Stimulated activated CD8-positive, alpha-beta memory T cell treated with anti-CD3 and anti-CD28 coated beads, Interleukin-4, amount 100 ng/mL, for 1 hour (primary cell): Measurements from ENCODE around the gene CACUL1.
"Not testable (repeated sequence)": the region's sequence is repeated elsewhere in the genome, so short reads cannot be mapped to it uniquely, and the experiment has no call there.

ENCODE experiments used
- DNase-seq, 2 donors: peaks; one replicate each; pipeline ENCODE4 v3.0.0-alpha.2; 2020; ENCODE audit warnings: low read depth in 2 of 2, low spot score in 1 of 2

The CACUL1 gene

DNA sequence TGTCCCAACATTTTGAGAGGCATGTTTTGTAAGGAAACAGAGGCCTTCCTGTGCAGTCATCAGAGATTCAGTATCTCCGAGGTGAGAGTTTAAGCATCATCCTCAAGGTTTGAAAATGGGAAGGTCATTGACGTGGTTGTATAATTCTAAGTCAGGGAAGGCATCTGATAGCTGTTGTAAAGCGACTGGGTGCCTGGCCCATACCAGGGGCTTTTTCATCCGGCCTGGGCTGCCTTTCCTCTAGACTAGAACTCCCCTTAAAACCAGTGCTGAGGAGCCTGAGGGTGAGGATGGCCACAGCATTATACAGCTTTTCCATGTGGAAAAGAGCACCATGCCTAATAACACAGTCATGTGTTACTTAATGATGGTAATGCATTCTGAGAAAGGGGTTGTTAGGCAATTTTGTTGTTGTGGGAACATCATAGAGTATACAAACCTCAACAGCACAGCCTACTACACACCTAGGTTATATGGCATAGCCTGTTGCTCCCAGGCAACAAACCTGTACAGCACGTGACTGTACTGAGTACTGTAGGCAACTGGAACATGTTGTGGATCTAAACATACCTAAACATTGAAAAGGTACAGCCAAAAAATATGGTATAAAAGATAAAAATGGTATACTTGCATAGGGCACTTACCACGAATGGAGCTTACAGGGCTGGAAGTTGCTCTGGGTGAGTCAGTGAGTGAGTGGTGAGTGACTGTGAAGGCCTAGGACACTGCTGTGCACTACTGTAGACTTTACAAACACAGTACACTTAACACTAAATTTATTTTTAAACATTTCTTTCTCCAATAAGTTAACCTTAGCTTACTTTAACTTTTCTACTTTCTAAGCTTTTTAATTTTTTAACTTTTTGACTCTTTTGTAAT lies 13.5 kb upstream of the CACUL1 start:
- no peak for DNase-seq

DNA sequence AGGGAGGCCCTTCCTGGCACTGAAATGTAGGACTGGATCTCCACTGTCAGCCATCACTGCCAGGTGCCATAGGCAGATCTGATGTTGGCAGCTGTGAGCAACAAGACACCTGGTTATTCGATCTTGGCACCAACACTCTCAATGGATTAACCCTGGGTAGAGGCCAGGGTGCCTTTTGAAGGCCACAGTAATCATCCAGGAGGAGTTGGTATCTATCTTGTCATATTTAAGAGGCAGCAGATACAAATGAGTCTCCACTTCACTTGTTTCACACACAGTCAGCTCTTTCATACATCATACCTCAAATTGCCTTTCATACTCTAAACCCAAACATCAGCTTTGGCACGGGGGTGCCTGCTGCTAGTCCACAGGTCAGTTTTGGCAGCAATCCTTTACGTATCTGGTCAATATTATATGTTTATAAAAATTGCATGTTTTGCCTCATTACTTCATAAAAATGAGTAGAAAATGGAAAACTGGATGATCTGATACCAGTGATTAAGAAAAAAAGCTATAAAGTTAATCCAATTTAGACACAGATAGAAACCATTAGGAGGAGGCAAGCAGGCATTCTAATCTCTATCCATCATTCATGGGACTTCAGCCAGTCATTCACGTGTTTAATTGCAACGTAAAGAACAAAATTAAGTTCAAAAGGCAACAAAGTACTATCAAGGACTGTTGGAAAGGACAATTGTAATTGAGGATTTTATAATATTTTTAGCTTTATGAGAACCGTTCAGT lies 12.7 kb upstream of the CACUL1 start:
- no peak for DNase-seq

DNA sequence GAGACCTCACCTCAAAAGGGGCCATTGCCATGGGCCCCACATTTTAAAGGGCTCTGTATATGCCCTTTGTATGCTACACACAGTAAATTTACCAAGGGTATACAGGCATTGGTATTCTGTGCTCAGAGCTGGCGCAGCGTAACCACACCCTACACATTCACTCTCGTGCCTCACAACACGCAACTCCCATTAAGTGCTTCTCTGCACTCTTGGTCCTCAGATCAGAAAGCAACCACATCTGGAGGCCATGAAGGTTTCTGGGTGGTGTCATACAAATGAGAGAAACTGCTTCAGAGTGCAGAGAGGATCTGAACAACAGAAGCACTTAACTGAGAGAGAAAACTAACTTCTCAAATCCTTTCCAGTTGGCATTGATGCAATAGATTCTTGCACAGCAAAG lies 9.4 kb upstream of the CACUL1 start:
- no peak for DNase-seq

DNA sequence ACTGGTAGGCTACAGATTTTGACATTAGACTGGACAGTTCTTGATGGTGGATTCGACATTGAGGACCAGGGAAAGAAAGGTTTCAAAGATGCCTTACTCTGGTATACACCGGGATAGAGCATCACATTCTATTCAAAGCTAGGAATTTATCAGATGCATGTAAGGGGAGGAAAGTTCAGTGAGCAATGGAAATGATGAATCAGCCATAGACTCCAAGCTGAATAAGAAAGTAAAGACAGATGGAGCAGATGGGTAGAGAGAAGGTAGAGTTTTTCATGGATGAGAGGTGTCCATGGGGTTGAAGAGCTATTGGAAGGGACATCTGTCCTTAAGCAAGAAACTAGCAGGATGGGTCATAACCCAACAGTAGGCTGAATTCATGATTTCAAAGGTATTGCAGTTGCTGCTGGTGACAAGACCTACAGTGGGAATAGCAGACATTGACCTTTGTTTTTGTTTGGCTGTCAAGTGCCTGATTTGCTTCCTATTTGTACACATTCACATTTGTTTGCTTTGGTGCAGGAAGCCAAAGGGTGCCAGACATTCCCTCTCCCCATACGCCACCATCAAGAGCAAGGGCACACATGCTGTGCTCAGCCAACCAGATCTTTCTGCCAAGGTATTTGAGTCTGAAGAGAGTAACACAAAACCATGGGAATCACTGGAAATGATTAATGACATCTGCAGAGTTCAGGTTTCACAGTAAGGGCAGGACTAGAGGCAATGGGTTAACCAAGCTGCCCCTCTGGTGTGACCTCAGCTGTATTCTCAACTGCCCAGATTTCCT lies 8.6 kb upstream of the CACUL1 start:
- no peak for DNase-seq

DNA sequence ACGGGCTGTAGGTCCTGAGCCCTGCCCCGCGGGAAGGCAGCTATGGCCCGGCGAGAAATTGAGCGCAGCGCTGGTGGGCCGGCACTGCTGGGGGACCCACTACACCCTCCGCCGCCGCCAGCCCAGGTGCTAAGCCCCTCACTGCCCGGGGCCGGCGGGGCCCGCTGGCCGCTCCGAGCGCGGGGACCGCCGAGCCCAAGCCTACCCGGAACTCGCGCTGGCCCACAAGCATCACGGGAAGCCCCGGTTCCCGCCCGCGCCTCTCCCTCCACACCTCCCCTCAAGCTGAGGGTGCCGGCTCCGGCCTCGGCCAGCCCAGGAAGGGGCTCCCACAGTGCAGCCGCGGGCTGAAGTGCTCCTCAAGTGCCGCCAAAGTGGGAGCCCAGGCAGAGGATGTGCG lies 5.5 kb upstream of the CACUL1 start:
- no peak for DNase-seq

DNA sequence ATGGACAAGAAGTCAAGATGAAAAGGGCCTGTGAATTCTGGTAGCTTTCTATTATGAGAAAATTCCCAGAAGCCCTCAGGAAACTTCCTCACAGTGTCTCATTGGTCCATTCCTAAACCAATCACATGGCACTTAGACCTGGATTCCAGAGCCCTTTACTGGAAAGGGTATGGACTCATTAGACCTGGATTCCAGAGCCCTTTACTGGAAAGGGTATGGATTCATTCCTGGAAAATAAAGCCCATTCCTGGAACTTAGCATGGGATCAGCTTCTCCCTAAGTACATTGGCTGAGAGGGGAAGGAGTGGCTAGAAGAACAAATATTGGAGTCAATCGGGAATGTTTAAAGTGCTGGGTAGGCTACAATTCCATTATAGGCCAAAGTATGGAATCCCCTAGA lies 3.7 kb upstream of the CACUL1 start:
- DNase-seq: no peak

DNA sequence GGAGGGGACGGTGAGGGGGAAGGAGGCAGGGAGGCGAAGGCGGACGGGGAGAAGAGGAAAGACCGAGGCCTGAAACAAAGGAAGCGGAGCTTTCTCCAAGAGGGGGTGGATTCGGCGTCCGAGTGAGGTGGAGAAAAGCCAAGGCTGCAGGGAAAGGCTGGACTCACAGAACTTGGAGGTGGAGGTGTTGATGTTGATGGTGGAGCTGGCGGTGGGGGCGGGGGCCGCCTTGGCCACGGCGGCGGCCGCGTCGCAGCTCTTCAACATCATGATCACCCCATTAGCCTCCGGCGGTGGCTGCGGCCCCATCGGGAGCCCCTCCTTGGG lies 578 bp downstream of the CACUL1 start:
- no peak for DNase-seq

DNA sequence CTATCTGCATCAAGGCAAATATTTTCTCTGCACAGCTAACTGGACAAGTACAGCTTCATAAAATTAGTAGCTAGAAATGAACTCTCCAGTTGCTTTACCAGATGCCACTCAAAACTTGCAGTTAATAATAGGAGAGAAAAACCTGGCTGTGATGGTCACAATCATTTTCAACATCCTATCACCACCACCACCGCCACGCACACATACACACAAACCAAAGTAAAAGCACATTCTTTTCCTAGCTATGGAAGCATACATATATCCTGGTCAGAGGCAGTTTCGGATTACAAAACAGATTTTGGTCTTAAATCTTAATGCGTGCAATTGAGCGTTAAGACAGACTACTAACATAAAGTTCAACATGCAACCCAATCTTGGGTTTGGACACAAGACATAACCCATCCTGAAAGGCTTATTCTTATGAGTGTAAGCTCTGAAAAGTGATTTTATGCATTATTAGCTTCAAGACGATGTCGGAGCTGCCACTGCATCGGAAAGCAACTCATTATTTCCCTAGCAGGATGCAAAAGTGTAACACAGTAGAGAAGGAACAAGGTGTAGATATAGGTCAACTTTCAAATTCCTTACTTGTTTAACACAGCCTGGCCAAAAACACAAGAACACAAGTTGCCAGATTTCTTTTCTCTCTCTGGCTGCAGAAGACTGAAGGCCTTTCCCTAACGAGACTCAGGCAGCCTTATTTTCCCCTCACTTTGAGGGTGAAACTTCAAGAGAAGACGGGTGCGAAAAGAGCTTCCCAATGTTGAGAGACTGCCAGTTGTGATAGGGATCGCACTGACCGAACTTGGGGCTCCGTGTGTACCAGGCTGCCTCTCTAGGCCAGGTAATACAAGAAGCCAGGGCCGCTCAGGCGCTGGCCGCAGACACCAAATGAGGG lies 1.2 kb downstream of the CACUL1 start:
- no peak for DNase-seq

DNA sequence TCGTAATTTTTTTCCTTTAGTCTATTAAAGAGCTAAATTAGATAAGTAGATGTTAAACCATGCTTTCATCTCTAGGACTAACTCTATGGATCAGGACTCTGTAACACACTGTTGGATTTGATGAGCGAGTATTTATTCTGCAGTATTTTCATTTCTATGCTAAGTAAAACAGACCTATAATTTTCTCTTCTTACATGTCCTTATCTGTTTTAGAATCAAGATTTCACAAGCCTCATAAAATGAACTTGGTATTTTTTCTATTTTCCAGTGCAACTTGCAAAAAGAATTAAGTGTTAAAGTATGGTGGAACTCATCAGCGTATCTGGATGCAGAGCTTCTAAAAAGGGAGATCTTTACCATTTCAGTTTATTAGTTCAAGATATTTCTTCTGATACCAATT lies 2.4 kb downstream of the CACUL1 start:
- no peak for DNase-seq

DNA sequence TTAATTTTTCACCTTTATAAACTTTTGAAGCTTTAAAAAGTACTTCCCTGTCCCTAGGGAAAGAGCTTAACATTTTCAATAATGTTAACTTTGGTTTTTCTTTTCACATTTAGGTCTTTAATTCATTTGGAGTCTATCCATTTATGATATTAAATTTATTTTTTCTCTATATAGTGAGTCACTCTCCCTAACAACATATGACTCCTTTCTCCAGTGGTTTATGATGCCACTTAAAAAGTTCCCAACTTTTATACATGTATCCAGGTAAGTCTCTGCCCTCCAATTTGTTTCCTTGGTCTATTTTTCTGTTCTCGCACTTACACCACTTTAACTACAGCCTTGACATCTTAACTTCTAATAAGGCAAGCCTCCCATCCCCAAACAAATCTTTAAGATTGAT lies 3.5 kb downstream of the CACUL1 start:
- DNase-seq: no peak

DNA sequence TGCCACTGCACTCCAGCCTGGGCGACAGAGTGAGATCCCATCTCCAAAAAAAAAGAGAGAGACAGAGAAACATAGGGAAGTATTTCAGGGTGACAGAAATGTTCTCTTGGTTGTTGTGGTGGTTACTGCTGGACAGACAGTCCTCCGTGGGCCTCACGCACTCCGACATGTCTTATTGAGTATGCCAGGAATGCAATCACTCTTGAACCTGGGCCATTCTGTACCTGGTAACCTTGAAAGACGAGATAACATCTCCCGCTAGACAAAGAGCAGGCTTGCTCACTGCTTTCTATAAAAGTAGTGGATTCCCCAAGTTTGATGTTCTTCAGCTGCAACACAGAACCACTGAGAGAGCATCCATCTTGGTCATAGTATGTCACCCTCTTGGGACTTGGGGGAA lies 6.7 kb downstream of the CACUL1 start:
- no peak for DNase-seq

DNA sequence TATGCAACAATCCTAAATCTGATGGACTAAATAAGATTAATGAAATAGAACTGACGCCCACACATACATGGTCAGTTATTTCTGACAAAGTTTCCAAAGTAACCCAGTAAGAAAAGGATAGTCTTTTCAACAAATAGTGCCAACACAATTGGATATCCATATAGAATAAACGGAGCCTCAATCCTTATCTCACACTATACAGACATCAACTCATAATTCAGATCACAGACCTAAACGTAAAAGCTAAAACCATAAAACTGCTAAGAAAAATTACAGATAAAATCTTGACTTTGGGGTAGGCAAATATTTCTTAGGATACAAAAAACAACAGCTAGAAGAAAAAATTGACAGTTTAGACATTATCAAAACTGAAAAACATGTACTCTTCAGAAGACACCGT lies 8.5 kb downstream of the CACUL1 start:
- no peak for DNase-seq

DNA sequence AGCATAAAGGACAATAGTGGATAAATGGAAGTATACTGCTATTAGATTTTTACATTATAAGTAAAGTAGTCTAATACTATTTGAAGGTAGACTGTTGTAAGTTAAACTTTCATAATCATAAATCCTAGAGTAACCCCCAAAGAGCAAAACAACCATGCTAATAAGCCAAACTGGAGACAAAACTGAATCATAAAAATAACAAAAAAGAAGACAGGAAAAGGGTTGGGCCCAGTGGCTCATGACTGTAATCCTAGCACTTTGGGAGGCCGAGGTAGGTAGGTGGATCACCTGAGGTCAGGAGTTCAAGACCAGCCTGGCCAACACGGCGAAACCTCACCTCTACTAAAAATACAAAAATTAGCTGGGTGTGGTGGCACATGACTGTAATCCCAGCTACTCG lies 9.7 kb downstream of the CACUL1 start:
- DNase-seq: no peak

DNA sequence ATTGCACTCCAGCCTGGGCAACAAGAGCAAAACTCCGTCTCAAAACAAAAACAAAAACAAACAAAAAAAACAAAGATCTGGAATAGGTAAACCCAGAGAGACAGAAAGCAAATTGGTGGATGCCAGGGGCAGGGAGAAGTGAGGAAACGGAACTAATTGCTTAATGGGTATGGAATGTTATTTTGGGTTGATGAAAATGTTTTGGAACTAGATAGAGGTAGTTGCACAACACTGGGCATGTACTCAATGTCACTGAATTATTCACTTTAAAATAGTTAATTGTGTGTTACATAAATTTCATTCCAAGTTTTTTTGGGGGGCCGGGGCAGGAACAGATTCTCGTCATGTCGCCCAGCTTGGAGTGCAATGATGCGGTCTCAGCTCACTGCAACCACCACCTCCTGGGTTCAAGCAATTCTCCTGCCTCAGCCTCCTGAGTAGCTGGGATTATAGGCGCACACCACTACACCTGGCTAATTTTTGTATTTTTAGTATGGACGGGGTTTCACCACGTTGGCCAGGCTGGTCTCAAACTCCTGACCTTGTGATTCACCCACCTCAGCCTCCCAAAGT lies 10.3 kb downstream of the CACUL1 start:
- DNase-seq: not testable (repeated sequence)

DNA sequence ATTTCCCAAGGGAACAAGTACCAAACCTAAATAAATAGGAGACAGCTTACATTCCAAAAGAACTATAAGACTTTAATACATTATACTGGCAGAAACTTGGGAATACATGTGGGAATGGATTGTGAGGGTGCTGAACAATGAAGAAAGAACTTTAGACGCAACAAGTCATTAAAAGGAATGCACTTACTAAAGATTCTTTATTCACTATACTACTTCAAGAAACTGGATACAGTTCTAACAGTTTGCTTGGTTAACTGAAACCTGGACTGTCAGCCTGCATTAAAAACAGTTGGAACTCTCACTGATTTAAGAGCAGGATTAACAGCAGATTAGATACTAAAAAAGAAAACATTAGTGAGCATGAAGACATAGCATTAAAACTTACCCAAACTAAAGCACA lies 12.0 kb downstream of the CACUL1 start:
- DNase-seq: no peak

DNA sequence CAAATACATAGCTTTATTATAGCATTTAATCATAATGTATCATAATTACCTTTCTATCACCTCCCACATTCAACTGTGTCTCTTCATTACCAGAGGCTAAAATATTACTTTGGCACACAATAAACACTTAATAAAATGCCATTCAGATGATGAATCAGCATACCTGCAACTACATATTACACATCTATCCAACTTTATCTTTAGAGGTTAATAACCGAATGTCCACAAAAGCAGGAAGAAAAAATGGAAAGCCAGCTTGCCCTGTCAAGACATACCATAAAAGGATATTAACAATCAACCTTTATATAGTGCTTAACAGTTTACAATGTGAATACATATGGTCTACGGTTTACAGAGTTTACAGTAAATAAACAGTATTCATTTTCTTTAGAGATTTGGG lies 12.7 kb downstream of the CACUL1 start:
- no peak for DNase-seq

DNA sequence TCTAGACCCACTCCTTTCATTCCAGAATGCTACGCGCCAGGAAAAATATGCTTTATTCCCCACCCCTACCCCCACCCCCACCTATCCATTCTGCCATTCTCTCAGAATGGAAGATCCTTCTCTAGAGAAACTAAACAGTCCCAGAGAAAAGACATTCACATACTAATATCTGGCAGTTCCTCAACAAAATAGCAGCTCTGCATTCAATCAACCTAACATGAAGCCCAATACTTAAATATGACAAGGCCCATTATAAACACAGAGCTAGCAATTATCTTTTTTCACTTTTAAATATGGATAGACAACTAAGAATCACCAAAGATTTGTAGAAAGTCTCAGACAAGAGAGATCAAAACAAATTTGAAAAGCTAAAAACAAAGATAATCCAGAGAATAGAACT lies 16.4 kb downstream of the CACUL1 start:
- no peak for DNase-seq

DNA sequence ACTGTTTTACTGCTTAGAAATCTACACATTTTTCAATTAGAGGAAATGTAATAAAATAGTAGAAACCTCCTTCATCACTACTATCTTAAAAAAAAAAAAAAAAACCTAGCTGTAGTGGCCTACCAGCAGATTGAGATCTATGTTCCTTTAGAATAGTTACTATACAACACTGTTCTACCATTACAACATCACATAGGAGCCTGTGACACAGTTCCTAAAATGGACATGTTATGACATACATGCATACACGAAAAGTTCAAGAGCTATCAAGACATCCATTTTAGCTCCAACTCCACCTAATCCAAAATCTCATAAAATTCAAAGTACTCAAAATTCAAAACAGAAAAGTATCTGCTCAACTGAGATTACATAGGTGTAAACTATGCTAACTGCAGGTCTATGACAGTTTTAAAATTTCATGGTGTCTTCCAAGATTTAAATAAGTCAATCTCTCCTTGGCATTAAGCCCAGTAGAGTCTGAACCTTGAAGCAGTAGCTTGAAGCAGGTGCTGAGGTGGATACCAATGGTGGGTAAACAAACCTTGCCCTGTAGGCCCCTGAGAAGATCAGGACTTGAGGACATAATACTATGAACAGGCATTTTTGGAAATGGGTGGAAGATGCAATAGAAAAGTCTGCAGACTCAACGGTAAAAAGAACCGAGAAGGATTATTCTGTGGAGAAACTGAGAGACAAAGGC lies 17.0 kb downstream of the CACUL1 start:
- no peak for DNase-seq

DNA sequence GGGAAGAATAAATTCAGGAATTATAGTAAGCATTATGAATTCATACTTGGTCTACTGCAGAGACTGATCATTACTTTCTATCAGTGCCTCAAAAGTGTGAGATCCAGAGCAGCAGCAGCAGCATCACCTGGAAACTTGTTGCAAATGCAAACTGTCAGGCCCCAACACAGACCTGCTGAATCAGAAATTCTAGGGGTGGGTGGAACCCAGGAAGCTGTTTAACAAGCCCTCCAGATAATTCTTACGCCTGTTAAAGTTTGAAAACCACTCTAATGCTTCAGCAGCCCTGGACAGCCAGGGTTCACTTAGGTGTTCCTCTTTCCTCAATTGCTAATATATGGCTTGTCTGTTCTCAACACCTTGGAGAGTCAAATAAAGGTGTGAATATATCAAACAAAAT lies 19.5 kb downstream of the CACUL1 start:
- DNase-seq: no peak

DNA sequence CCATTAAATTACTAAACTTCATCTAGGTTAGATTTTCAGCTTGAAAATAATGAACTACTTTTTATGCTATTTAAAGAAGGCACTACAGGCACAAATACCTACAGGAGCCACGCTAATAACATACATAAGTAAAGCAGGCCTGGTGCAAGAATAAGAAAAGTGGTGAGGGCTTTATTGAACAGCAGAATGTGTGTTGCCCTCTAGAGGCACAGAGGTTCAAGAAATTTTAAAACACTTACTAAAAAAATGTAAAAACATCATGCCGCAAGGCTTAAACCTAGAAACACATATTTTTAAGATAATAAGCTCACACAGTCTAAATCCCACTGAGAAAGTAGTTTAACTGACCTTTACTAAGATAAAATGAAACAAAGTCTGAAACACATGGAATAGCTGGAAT lies 20.3 kb downstream of the CACUL1 start:
- no peak for DNase-seq
